GM12872 (cell line): Measurements from ENCODE around the gene CHRND.

ENCODE experiments used
- TF ChIP-seq, protein P1 (sequence below): IDR thresholded peaks from 3 replicates; pipeline ENCODE4 v1.5.1; 2011; ENCODE audit warnings: low read depth, mild to moderate bottlenecking, low read length, moderate library complexity; ENCODE audit not compliant: insufficient read depth

CHRND gene

DNA sequence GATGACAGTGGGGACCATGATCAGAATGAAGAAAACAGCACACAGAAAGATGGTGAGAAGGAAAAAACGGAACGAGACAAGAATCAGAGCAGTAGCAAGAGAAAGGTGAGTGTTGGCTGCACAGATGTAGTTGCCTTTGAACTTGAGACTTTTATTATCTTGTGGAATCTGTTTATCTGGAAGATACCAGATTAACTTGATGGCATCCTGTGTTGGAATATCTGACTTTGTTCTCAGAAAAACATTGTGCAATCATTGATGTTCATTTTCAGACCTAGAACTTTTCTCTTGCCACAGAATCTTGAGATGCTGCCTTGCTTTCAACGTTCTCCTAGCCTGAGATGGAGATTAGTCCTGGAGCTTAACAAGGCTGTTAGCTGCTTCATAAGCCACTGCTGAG lies 30.5 kb downstream of the CHRND start:
- TF ChIP-seq, protein P1, sequence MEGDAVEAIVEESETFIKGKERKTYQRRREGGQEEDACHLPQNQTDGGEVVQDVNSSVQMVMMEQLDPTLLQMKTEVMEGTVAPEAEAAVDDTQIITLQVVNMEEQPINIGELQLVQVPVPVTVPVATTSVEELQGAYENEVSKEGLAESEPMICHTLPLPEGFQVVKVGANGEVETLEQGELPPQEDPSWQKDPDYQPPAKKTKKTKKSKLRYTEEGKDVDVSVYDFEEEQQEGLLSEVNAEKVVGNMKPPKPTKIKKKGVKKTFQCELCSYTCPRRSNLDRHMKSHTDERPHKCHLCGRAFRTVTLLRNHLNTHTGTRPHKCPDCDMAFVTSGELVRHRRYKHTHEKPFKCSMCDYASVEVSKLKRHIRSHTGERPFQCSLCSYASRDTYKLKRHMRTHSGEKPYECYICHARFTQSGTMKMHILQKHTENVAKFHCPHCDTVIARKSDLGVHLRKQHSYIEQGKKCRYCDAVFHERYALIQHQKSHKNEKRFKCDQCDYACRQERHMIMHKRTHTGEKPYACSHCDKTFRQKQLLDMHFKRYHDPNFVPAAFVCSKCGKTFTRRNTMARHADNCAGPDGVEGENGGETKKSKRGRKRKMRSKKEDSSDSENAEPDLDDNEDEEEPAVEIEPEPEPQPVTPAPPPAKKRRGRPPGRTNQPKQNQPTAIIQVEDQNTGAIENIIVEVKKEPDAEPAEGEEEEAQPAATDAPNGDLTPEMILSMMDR, result no peak

DNA sequence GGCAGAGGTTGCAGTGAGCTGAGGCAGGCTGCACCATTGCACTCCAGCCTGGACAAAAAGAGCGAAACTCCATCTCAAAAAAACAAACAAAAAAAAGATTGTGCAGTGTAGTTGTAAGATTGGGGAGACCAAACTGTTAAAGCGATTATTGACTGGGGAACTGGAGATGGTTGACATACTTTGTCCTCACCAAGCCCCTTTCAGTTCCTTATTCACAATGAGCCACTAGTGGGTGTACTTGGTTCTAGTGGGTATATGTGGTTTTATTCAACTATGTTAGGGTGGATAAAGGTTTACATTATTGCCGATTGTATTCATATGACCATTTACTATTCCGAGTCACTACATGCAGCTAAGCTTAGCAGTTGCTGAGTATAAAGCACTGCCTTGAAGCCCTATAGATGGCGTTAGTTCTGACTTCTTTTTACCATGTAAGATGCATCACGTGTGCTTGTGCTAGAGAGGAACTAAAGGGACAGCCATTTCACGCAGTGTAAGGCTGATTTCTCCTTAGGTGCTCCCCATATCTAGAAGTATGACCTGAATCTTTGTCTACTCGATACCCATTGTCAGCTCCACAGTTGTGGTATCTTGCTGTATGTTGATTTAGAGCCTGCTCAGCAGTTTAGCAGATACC lies 36.7 kb downstream of the CHRND start:
- TF ChIP-seq, protein P1, result no peak

GRCh38 chr2:232563580-232563979 lies 37.6 kb downstream of the CHRND start:
- TF ChIP-seq, protein P1, result no peak

- TF ChIP-seq, protein P1, result no peak
These were observed 41.8 kb downstream of the CHRND start for GRCh38 chr2:232567721-232568120.

DNA sequence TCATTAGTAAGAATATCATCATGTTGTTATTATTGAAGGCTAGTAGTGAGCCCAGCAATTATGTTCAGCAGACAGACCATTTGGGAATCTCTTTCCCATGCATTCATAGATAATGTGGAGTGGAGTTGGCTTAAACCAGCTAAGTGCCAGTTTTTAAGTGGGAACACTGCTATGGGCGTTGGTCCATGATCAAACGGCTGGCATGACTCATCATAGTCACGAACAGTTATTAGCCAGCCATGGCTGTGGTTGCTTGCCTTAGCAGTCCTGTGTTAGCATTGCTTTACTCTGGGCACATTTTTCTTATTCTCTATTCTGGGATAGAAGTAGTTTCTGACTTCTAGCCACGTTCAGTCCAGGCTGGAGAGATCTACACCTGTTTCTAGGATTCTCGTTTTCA lies 42.2 kb downstream of the CHRND start:
- TF ChIP-seq, protein P1, result no peak

- TF ChIP-seq, protein P1, result no peak
These were observed 43.6 kb downstream of the CHRND start for GRCh38 chr2:232569541-232569940.

DNA sequence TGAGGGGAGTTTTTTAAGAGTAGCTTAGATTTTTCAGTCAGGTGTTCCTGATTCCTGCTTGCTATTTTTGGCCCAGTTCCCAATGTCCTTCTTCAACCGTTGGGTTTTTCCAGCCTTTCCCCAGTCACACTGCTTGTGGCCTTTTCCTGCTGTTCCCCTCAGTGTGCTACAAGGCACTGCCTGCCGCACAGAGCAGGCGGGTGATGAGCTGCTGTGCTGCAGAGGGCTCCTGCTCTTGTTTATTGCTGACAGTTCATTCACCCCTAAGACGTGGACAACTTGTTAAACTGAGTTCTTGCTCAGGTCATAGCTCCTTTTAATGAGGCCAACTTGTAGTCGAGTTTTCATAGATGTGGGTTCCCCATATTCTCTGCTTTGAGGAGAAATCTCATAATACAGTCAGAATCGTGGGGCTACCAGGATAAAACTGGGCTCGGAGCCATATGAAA lies 45.1 kb downstream of the CHRND start:
- TF ChIP-seq, protein P1, result no peak
